Gastroesophageal sphincter (tissue), 3 donors: ENCODE measurements around the gene FLRT2.

Experiments used
- CTCF ChIP-seq, 4 experiments: fragments of 200-600 bp in 2 of 4; fragments of 450-650 bp in 2 of 4; sonication (generic) in 1 of 4; IDR thresholded peaks; one replicate each; pipeline ENCODE4 v1.5.1; 2017 to 2019; ENCODE audit warnings: antibody characterized with exemption in 4 of 4, mild to moderate bottlenecking in 2 of 4, moderate library complexity in 2 of 4
- POLR2A ChIP-seq, 2 donors: fragments of 450-650 bp; IDR thresholded peaks; one replicate each; pipeline ENCODE4 v1.6.1; 2017; ENCODE audit warnings: antibody characterized with exemption in 2 of 2, mild to moderate bottlenecking in 2 of 2, moderate library complexity in 1 of 2
- POLR2AphosphoS5 ChIP-seq: sonication (generic); formaldehyde crosslinking; IDR thresholded peaks from one replicate; pipeline ENCODE4 v1.6.1; 2017; ENCODE audit warnings: antibody characterized with exemption

- TF ChIP-seq CTCF (IDR thresholded peaks at IDR 0.05) (no peak), POLR2A (IDR thresholded peaks at IDR 0.05) (no peak), POLR2AphosphoS5 (no peak)
Measured at GRCh38 chr14:85601690-85602089, 71.7 kb downstream of the FLRT2 start.
